ENCODE measurements around the gene KCNJ6.

The KCNJ6 gene

DNA sequence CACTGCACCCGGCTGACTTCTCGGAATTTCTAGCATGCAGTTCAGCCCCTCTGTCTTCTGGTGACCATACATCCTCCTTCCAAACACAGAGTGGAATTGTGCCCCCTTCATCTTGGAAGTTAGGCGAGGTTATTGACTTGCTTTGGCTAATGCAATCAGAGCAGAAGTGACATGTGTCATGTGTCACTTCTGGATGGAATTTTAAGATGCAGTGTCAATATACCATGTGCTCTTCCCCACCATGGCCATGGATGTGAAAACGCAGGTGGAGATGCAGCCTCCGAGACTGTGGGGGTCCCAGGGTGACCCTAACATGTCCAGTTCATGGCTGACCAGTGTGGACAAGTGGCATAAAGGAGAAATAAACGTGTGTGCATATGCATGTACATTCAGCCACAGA, 83.0 kb downstream of the KCNJ6 start:
- no peak overlapping the region for H3K4me3 ChIP-seq (ENCODE audit: low read length)
- DNase-seq (ENCODE audit: low read depth, low spot score) = no peak

DNA sequence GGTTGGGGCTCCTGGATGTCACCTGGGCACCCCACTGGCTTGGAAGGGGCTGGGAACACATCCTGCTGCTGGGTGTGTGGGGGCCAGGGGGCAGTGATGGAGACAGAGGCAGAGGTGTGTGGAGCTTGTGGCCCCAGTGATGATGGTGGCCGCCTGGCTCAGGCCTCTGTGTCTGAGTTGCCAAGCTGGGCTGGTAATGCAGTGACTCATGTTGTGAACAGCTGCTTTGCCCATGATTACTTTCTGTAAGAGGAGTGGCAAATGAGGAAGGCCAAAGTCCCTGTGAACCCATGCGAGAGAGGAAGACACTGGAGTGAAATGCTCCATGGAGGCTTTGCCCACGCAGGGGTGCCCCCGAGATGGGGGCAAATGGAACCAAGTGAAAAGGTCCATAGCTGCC, 86.8 kb downstream of the KCNJ6 start:
- no peak for DNase-seq (ENCODE audit: low read depth, low spot score)
- no peak overlapping the region for H3K4me3 ChIP-seq (ENCODE audit: low read length)

DNA sequence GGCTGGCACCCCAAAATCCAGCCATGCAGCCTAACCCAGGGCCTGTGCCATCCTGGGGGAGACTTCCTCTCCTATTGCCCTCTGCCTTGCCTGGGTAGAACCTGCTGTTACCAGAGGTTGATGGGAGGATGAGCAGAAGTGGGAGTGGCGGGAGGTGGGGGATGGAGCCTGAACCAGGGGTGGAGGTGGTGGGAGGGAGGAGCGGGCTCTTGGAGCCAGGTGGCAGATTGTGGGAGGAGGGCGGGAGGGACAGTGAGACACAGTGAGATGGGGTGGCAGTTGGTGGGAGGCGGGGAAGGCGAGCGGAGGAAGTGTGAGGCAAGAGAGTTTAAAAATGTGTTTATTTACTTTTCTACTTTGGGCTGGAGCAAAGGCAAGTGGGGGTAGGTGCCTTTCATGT, 87.3 kb downstream of the KCNJ6 start:
- no peak overlapping the region for H3K4me3 ChIP-seq (ENCODE audit: low read length)
- peak; percentile 69 for DNase-seq (ENCODE audit: low read depth, low spot score)

DNA sequence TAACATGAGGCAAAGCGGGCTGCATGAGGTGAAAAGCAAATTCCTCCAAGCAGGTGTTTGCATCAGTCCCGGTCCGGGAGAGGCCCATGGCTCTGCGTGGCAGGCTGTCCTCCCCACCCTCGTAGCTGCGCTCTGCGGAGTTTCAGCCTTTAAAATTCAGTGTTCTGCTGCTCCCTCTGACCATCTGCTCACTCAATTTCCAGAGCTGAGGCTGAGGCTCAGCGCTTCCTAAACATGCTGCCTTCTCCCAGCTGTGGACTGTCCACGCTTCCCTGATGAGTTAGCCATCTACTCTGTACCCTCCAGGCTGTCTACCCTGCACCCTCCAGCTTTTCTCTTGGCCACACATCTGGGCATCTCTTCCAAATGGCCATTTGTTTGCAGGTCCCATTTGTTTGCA, 87.7 kb downstream of the KCNJ6 start:
- no peak for DNase-seq (ENCODE audit: low read depth, low spot score)
- H3K4me3 ChIP-seq (ENCODE audit: low read length) = no peak overlapping the region

DNA sequence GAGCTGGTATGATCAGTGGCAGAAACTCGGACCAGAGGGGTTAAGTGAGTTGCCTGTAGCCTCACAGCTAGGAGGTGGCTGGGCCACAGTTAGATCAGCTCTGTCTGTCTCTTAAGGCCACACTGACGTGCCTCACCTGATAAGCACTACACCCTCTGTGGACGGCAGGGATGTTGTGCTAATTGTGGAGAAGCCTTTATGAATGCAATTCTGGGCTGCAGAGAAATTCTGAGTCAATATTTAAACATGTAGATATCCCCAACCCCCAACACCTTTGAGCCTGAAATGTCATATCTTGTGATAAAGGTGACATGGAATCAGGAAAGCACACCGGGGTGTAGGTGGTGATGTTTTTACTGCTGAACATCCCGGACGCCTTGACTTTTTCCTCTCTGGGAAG, 88.3 kb downstream of the KCNJ6 start:
- H3K4me3 ChIP-seq (ENCODE audit: low read length) = no peak overlapping the region
- no peak for DNase-seq (ENCODE audit: low read depth, low spot score)

DNA sequence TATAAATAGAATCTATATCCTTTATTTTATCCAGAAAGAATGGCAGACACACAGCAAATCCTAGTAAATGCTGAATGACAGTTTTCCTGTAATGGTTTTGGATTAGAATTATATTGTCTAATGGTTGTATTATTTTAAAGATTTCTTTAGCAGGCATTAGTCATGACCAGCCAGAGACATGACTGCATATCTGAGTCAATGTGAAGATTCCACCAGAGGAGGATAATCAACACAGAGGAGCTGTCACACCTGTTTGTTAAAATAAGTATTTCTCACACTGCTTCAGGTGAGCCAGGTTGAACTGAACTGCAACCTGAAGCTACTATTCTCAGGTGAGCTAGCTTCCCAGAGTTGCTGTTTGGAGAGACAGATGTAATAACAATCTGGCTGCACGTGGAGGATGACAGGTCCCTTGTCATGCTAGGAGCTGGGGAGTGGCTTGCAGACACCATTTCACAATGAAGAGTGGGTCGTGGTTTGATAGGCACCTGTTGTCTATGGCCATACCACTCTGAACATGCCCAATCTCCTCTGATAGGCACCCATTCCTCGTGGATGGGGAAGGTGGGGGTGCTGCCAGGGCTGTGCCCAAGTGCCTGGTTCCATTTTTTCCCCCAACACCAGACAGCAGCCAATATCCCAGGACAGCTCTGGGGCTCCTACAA, 94.3 kb downstream of the KCNJ6 start:
- DNase-seq (ENCODE audit: low read depth, low spot score) = no peak
- H3K4me3 ChIP-seq (ENCODE audit: low read length) = no peak overlapping the region

DNA sequence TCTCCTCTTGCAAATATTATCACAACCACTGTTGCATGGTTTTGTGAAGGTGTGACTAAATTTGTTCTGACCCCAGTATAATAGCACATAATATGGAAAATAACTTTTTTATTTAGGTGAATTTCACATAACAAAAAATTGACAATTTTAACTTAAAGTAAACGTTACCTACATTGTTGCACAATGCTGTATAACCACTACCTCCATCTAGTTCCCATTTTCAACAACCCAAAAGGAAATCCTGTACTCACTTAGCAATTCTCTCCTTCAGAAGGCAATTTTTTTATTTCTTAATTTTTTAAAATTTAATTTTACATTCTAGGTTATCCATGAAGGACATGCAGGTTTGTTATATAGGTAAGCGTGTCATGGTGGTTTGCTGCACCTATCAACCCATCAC, 95.2 kb downstream of the KCNJ6 start:
- no peak for DNase-seq (ENCODE audit: low read depth, low spot score)
- H3K4me3 ChIP-seq (ENCODE audit: low read length) = no peak overlapping the region

DNA sequence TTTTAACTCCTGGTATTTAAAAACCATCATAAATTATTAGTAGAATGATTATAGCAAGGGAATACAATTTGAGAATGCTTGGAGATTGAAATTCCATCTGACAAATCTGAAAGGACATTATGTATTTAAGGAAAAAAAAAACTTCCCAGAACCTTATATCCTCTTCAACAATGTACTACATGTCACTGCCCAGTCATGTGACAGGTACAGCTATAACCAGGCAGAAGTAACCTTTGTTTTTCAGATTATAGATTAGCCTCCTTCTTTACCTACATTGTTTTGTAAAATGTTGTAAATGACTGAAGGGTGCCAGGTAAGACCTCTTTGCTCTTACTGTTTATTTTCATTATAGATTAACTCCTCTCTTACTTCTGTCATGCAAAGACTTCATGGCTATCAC, 96.9 kb downstream of the KCNJ6 start:
- H3K4me3 ChIP-seq (ENCODE audit: low read length) = no peak overlapping the region
- DNase-seq (ENCODE audit: low read depth, low spot score) = no peak

DNA sequence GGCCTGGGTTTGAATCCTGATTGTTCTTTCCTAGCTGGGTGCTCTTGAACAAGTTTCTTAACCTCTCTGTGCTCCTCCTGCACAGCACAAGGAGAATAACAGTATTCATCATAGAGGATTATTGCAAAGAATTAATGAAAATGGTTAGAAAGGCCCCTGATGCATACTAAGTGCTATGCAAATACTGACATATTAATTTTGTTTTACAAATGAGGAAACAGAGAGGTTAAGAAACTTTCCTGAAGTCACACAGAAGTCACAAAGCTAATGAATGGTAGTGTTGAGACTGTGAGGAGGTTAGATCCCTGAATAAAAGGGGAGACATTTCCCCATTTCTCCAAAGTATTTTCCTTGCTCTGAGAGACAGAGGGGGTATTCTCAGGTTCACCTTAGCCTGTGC, 99.0 kb downstream of the KCNJ6 start:
- no peak overlapping the region for H3K4me3 ChIP-seq (ENCODE audit: low read length)
- DNase-seq (ENCODE audit: low read depth, low spot score) = no peak

DNA sequence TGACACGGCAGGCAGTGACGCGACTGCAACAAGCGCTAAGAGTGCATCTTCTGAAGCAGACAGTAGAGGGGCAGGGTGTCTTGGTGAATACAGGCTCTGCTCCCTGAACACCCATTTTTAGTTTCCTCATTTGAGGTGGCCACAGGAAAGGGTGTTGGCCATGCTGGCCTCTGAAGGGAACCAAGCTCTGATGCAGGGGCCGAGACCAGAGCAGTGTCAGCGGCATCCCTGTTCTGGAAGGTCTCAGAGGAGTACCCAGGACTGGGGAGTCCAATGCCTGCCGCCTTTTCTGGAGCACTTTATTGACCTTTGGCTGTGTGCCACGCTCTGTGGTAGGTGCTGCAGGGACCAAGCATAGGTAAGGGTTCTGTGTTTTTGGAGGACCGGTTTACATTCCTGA, 100.4 kb downstream of the KCNJ6 start:
- H3K4me3 ChIP-seq (ENCODE audit: low read length) = no peak overlapping the region
- no peak for DNase-seq (ENCODE audit: low read depth, low spot score)

DNA sequence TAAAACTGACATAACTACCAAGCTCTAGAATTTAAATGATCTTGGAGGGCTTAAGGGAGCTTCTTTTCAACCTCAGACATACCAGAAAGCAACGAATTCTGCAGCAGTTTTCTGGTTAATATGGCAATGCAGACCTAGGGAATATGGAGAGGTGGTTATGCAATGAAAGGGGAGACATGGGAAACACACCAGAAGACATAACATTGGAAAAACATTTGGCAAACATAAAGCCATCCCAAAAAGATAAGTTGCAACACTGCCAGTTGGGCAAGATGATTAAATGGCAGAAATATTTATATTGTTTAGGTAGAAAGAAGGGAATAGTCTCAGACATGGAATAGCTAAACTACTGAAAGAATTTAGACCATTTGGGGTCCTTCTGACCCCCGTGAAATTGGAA, 104.5 kb downstream of the KCNJ6 start:
- DNase-seq (ENCODE audit: low read depth, low spot score) = no peak

DNA sequence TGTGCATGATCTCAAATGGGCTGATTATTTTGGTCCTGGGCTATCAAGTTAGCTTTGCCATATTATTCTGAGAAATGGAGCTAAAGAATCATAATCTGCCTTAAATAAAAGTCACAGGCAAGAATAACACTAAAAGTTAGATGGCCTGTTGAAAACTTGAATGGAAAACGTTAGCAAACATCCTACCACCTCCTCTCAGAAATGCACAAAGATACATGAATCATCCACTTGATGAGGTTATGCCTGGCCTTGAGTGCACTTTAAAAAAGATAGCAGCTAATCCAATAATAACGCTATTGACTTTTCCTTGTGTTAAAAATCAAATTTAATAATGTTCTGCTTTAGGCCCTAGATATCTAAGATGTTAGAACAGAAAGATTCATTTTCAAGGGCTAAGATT, 108.0 kb downstream of the KCNJ6 start:
- no peak for DNase-seq (ENCODE audit: low read depth, low spot score)
- no peak overlapping the region for H3K4me3 ChIP-seq (ENCODE audit: low read length)

More for the DNA sequence above, 104.5 kb downstream of the KCNJ6 start:
- no peak overlapping the region for H3K4me3 ChIP-seq (ENCODE audit: low read length)

DNA sequence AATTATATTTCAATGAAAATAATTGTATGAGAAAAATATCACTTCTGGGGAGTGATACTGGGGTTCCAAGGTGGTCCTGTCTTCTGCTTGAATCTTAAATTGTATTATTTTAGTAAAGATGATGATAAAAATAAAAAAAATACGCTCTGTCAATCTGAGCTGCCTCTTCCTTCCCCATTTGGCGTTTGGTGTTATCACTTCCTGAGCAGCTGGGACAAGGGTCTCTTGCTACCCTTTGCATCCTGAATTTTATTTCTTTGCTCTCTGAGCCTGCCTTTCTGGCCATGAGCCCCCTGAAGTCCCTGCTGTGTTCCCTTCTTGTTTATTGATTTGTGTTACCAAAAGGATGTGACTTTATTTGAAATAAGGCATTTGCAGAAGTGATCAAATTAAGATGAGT, 111.0 kb downstream of the KCNJ6 start:
- no peak overlapping the region for H3K4me3 ChIP-seq (ENCODE audit: low read length)
- DNase-seq (ENCODE audit: low read depth, low spot score) = no peak

DNA sequence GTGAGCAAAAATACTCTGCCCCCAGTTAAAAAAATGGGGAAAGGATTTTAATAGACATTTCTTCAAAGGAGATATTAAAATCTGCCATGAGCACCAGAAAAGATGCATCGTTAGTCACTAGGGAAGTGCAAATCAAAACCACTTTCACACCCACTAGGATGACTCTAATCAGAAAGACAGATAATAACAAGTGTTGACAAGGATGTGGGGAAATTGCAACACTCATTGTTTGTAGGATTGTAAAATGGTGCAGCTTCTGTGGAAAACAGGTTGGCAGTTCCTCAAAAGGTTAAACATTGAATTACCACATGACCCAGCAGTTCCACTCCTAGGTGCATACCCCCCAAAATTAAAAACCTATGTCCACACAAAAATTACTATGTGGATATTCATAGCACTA, 112.3 kb downstream of the KCNJ6 start:
- no peak overlapping the region for H3K4me3 ChIP-seq (ENCODE audit: low read length)
- DNase-seq (ENCODE audit: low read depth, low spot score) = no peak

DNA sequence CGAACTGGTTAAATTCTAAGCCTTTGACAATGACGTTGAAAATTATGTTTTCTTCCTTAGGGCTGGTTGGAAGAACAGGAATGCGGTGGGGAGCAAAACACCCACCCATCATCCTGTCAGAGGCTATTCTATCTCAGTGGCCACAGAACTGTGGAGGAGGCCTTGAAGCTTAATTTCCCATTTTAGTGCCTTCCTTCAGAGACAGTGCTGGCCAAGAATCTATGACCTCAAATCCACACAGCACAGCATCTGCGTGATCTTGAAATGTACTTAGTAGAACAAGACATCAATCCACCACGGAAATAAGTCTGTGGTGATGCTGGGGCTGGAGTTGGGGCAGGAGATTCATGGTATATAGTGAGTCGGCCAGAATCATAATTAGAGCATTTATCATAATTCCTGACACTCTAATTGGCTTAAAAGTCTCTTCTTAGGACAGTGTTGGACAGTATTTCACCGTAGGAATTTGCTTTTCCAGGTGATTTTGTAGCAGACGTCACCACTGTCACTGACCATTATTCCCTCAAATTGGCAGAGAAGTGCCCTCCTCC, 113.1 kb downstream of the KCNJ6 start:
- no peak for DNase-seq (ENCODE audit: low read depth, low spot score)
- H3K4me3 ChIP-seq (ENCODE audit: low read length) = no peak overlapping the region

DNA sequence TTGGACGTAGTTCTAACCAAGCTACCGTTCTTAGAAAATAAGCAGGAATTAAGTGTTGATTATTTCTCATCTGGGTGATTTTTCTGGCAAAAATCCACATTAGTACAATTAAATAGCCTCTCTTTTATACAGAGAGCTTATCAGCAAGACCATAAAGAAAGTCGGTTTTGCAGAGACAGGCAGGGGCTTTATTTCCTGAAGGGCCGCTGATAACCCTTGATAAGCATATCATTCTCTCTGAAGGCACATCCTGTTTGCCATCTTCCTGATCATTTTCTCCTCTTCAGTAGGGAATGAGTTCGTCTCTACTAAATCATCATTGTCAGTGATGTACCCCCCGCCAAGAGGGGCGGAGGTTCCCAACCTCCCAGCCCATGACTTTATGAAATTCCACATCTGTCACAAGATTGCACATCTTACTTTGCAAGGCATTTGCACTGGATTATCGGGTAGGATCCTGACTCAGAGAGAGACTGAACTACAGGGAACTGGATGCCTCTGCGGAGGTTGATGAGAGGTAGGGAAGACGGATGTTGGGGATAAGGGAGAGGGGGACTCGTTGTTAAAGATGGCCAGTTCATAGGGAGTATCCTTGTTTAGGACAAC, 115.7 kb downstream of the KCNJ6 start:
- no peak overlapping the region for H3K4me3 ChIP-seq (ENCODE audit: low read length)
- DNase-seq (ENCODE audit: low read depth, low spot score) = no peak

DNA sequence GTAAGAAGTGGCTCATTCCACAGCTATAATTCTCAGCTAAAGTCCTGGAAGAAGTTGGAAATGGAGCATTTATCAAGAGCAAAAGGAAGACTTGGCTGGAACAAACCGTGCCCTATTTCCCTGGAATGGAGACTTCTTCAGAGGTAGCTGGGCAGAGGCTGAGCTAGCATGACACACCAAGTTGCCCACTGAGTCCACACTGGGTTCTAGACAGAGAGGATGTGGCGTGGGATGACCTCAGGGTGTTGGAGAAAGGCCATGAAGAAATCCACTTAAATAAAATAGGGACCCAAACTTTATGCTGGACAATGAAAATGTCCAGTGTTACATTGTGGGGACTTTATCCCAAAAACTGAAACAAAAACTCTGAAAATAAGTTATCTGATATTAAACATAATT, 116.2 kb downstream of the KCNJ6 start:
- no peak overlapping the region for H3K4me3 ChIP-seq (ENCODE audit: low read length)
- no peak for DNase-seq (ENCODE audit: low read depth, low spot score)

DNA sequence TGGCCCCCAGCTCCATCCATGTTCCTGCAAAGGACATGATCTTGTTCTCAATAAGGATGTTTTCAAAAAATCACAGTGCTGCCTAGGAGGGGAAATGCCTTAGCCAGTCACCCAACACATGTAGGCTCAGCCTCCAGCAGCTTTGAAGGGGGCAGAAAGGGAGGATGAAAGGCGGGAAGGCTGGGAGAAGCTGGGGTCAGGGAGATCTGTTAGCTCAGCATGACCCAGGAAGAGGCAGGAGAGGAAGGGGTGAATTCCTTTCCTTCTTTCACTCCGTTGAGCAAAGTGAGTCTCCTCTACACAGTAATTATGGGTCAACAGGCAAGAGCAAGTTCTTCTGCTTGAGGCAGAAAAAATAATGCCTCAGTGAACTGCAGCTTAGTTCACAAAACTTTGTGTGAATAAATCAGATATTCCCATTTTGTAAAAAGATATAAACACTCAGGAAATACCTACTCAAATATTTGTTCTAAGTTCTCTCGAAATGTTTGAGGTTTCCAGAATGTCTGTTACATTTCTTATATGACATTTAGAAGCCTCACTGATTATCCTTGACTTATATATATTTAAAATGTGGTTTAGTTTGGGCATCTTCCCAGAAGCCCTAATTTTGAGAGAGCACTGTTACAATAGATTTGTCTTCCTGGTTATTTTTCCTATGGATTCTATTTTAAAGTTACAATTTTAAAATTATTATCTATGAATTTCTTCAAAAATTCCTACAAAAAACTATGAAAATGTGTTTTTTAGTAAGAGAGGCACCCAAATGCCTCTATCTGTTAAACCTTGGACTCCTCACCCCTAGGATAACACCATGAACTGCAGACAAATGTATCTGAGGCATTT, 116.8 kb downstream of the KCNJ6 start:
- DNase-seq (ENCODE audit: low read depth, low spot score) = no peak
- no peak overlapping the region for H3K4me3 ChIP-seq (ENCODE audit: low read length)

DNA sequence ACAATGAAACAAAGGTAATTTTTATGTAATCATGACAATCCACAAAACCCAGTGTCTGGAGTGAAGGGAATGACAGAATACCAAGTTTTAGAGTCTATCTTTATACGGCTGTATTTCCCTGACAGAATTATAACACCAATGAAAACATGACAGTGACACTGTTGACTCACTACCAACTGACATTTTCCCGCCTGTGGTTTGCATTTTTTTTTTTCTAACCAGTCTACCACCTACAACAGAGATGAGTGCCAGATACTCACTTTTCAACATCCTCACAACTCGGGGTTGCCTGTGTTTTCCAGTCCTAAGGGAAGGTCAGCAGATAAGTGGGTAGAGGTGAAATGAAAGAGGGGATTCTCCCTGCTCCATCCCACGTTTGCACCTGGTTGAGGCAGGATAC, 118.9 kb downstream of the KCNJ6 start:
- H3K4me3 ChIP-seq (ENCODE audit: low read length) = no peak overlapping the region
- peak; percentile 20 for DNase-seq (ENCODE audit: low read depth, low spot score)

DNA sequence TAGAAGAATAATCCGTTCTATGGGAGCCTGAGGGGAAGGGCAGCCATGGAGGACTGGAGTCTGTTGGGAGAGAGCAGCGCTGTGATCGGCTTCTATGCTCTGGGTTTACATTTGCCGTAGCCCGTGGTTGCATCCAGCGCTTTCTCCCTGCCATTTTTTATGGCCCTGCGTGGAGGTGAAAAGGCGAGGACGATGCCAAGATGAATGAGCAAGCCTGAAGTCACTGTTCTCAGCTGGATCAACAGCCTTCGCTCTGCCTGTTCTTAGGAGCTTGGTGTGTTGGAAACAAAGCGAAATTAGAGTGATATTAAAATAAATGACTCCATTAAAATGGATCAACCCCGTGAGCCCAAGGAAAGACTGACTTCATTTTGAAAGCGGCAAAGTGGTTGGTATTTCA, 120.2 kb downstream of the KCNJ6 start:
- no peak overlapping the region for H3K4me3 ChIP-seq (ENCODE audit: low read length)
- DNase-seq (ENCODE audit: low read depth, low spot score) = no peak

All from Jurkat, Clone E6-1 (cell line).